K562 (cell line): ENCODE measurements around the gene ARHGEF6.

Experiments used
- POLR2A ChIP-seq: fragments of 450-650 bp; conservative IDR thresholded peaks from 2 replicates; pipeline ENCODE4 v1.6.1; 2016
- POLR2AphosphoS5 ChIP-seq: IDR thresholded peaks from 2 replicates; pipeline ENCODE4 v1.6.1; 2011; ENCODE audit warnings: mild to moderate bottlenecking, low read depth, low read length, moderate library complexity; ENCODE audit not compliant: control insufficient read depth, insufficient read depth
- RBM25 ChIP-seq: fragments of 200-400 bp; formaldehyde crosslinking; IDR thresholded peaks from 2 replicates; pipeline ENCODE4 v1.6.1; 2018; ENCODE audit warnings: low read length, low read depth, moderate library complexity; ENCODE audit not compliant: severe bottlenecking
- RCOR1 ChIP-seq, 2 experiments: IDR thresholded peaks; 2 replicates each; pipeline ENCODE4 v1.6.1; 2012; ENCODE audit warnings: low read depth in 2 of 2, low read length in 2 of 2, borderline replicate concordance in 1 of 2, improper control_type of control experiment in 1 of 2
- REST ChIP-seq, 2 experiments: fragments of 450-650 bp; formaldehyde crosslinking in 1 of 2; IDR thresholded peaks; 2 replicates each; pipeline versions ENCODE4 v1.4.0 to v1.6.1; 2014 to 2020; ENCODE audit warnings: mild to moderate bottlenecking in 2 of 2, borderline replicate concordance in 1 of 2, low read depth in 1 of 2
- YBX1 ChIP-seq: fragments of 450-650 bp; IDR thresholded peaks from 2 replicates; pipeline ENCODE4 v1.7.1; 2016; ENCODE audit warnings: mild to moderate bottlenecking
- TF ChIP-seq, protein P1 (sequence below): fragments of 150-350 bp; conservative IDR thresholded peaks from 2 replicates; pipeline ENCODE4 v1.6.1; 2014; ENCODE audit warnings: low read length
- TF ChIP-seq, protein P2 (sequence below), 3 experiments: IDR thresholded peaks in 2 of 3; conservative IDR thresholded peaks in 1 of 3; 2 replicates each; pipeline ENCODE4 v1.5.1; 2011 to 2012; ENCODE audit warnings: low read length in 3 of 3, mild to moderate bottlenecking in 3 of 3, control low read depth in 2 of 3, improper control_type of control experiment in 1 of 3, inconsistent platforms in 1 of 3, low read depth in 1 of 3, mixed read lengths in 1 of 3, moderate library complexity in 1 of 3; ENCODE audit not compliant: insufficient read depth in 2 of 3

GRCh38 chrX:136823175-136823574 is 42.4 kb upstream of the ARHGEF6 start:
- TF ChIP-seq, protein P1, sequence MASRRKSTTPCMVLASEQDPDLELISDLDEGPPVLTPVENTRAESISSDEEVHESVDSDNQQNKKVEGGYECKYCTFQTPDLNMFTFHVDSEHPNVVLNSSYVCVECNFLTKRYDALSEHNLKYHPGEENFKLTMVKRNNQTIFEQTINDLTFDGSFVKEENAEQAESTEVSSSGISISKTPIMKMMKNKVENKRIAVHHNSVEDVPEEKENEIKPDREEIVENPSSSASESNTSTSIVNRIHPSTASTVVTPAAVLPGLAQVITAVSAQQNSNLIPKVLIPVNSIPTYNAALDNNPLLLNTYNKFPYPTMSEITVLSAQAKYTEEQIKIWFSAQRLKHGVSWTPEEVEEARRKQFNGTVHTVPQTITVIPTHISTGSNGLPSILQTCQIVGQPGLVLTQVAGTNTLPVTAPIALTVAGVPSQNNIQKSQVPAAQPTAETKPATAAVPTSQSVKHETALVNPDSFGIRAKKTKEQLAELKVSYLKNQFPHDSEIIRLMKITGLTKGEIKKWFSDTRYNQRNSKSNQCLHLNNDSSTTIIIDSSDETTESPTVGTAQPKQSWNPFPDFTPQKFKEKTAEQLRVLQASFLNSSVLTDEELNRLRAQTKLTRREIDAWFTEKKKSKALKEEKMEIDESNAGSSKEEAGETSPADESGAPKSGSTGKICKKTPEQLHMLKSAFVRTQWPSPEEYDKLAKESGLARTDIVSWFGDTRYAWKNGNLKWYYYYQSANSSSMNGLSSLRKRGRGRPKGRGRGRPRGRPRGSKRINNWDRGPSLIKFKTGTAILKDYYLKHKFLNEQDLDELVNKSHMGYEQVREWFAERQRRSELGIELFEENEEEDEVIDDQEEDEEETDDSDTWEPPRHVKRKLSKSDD: no peak
- TF ChIP-seq REST (IDR thresholded peaks at IDR 0.05; ENCODE audit: borderline replicate concordance) (no peak), REST (CRISPR knock-in tag; IDR thresholded peaks at IDR 0.05; ENCODE audit: low read depth) (no peak), YBX1 (no peak), RBM25 (no peak), RCOR1 (IDR thresholded peaks at IDR 0.05; ENCODE audit: borderline replicate concordance in 1 of 2, low read depth in 2 of 2, low read length in 2 of 2) (no peak), POLR2AphosphoS5 (no peak), POLR2A (no peak)
- TF ChIP-seq, protein P2, sequence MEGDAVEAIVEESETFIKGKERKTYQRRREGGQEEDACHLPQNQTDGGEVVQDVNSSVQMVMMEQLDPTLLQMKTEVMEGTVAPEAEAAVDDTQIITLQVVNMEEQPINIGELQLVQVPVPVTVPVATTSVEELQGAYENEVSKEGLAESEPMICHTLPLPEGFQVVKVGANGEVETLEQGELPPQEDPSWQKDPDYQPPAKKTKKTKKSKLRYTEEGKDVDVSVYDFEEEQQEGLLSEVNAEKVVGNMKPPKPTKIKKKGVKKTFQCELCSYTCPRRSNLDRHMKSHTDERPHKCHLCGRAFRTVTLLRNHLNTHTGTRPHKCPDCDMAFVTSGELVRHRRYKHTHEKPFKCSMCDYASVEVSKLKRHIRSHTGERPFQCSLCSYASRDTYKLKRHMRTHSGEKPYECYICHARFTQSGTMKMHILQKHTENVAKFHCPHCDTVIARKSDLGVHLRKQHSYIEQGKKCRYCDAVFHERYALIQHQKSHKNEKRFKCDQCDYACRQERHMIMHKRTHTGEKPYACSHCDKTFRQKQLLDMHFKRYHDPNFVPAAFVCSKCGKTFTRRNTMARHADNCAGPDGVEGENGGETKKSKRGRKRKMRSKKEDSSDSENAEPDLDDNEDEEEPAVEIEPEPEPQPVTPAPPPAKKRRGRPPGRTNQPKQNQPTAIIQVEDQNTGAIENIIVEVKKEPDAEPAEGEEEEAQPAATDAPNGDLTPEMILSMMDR (IDR thresholded peaks at IDR 0.05 in 2 of 3, conservative IDR thresholded peaks at IDR 0.05 in 1 of 3; ENCODE audit: insufficient read depth in 2 of 3, low read depth in 1 of 3, low read length in 3 of 3): no peak
